GM12891 (cell line): ENCODE data around the gene PLCB1.

ENCODE experiments used
- DNase-seq: peaks from one replicate; pipeline ENCODE4 v3.0.0; 2011; ENCODE audit warnings: low spot score; ENCODE audit not compliant: insufficient read length
- FAIRE-seq: peaks from 2 replicates; lab custom pipeline; 2011; peaks lifted over from hg19 to GRCh38; lab: Jason Lieb, UNC
- PAX5 ChIP-seq: IDR thresholded peaks from 2 replicates; pipeline ENCODE4 v1.6.1; 2011; ENCODE audit warnings: low read length, moderate library complexity, mild to moderate bottlenecking; ENCODE audit not compliant: insufficient read depth, severe bottlenecking
- POLR2A ChIP-seq: IDR thresholded peaks from 2 replicates; pipeline ENCODE4 v1.6.1; 2011; ENCODE audit warnings: low read depth, low read length, control low read depth
- POLR2AphosphoS5 ChIP-seq: IDR thresholded peaks from 2 replicates; pipeline ENCODE4 v1.6.1; 2011; ENCODE audit warnings: low read depth, low read length, control low read depth
- POU2F2 ChIP-seq: IDR thresholded peaks from 2 replicates; pipeline ENCODE4 v1.6.1; 2011; ENCODE audit warnings: low read depth, mild to moderate bottlenecking, control low read depth, low read length, moderate library complexity
- SPI1 ChIP-seq: IDR thresholded peaks from 2 replicates; pipeline ENCODE4 v1.6.1; 2011; ENCODE audit warnings: low read depth, low read length, control low read depth
- TAF1 ChIP-seq: IDR thresholded peaks from 2 replicates; pipeline ENCODE4 v1.6.1; 2011; ENCODE audit warnings: low read depth, low read length, control low read depth

PLCB1 gene

GRCh38 chr20:8303651-8304050, 171.6 kb downstream of the PLCB1 start:
- DNase-seq (no peak), FAIRE-seq (no peak)
- TF ChIP-seq POLR2AphosphoS5 (no peak), SPI1 (no peak), TAF1 (no peak), PAX5 (no peak), POU2F2 (no peak), POLR2A (no peak)

GRCh38 chr20:8304124-8304816, 172.2 kb downstream of the PLCB1 start:
- FAIRE-seq (no peak), DNase-seq (no peak)
- TF ChIP-seq POLR2AphosphoS5, result no peak

GRCh38 chr20:8305449-8305978, 173.4 kb downstream of the PLCB1 start:
- DNase-seq (peak; percentile 9), FAIRE-seq (peak; percentile 89)
- TF ChIP-seq SPI1 (peak; percentile 67), TAF1 (no peak)

GRCh38 chr20:8306937-8307336, 174.9 kb downstream of the PLCB1 start:
- FAIRE-seq (no peak), DNase-seq (no peak)
- TF ChIP-seq POLR2A, result no peak
- no peak for TF ChIP-seq PAX5
- no peak for TF ChIP-seq TAF1
- no peak for TF ChIP-seq POU2F2
- no peak for TF ChIP-seq SPI1
- TF ChIP-seq POLR2AphosphoS5, result no peak

GRCh38 chr20:8309634-8310033, 177.6 kb downstream of the PLCB1 start:
- FAIRE-seq, result no peak
- no peak for DNase-seq

GRCh38 chr20:8310618-8311017, 178.6 kb downstream of the PLCB1 start:
- no peak for DNase-seq
- no peak for TF ChIP-seq POU2F2
- no peak for TF ChIP-seq POLR2A
- no peak for TF ChIP-seq PAX5
- TF ChIP-seq TAF1, result no peak
- TF ChIP-seq POLR2AphosphoS5, result no peak
- no peak for TF ChIP-seq SPI1
- FAIRE-seq, result no peak

More at GRCh38 chr20:8309634-8310033, 177.6 kb downstream of the PLCB1 start:
- no peak for TF ChIP-seq PAX5
- no peak for TF ChIP-seq SPI1
- no peak for TF ChIP-seq POLR2A
- no peak for TF ChIP-seq TAF1
- no peak for TF ChIP-seq POLR2AphosphoS5
- no peak for TF ChIP-seq POU2F2

GRCh38 chr20:8313073-8313472, 181.0 kb downstream of the PLCB1 start:
- TF ChIP-seq POU2F2, result no peak
- TF ChIP-seq POLR2AphosphoS5, result no peak
- TF ChIP-seq POLR2A, result no peak
- TF ChIP-seq TAF1, result no peak
- no peak for TF ChIP-seq PAX5
- no peak for TF ChIP-seq SPI1
- no peak for FAIRE-seq
- no peak for DNase-seq

GRCh38 chr20:8315639-8316573, 183.8 kb downstream of the PLCB1 start:
- TF ChIP-seq POLR2AphosphoS5 (no peak), TAF1 (no peak), POU2F2 (no peak), PAX5 (no peak), POLR2A (no peak), SPI1 (no peak)
- DNase-seq, result no peak
- FAIRE-seq, result no peak

GRCh38 chr20:8317448-8317847, 185.4 kb downstream of the PLCB1 start:
- no peak for FAIRE-seq
- TF ChIP-seq SPI1 (no peak), PAX5 (no peak), POU2F2 (no peak), POLR2AphosphoS5 (no peak), TAF1 (no peak), POLR2A (no peak)

More at GRCh38 chr20:8317448-8317847, 185.4 kb downstream of the PLCB1 start:
- DNase-seq, result no peak
